GM12878 (cell line): ENCODE results near the gene C1QB. TPM values are rescaled to one million over a fixed set of nuclear protein-coding genes. Genes with fewer than 3 reads are reported as not detected.

ENCODE experiments used
- ATAC-seq: fragments of 200-7000 bp; cut with Tn5 transposase; 3 replicates; pipeline ENCODE4 v1.9.1; 2020; ENCODE audit warnings: mild to moderate bottlenecking, moderate library complexity
- BruUV-seq: library from RNA; stranded (reverse); fragments of 400-500 nt; replicated peaks from 2 replicates; lab custom pipeline; 2021; lab: Mats Ljungman, UMichigan
- CTCF ChIA-PET: fragments of 300-600 bp; sonication (Branson Sonifier 250); formaldehyde crosslinking; extraction: SDS; loops from one replicate; lab custom pipeline; 2021; ENCODE audit warnings: inconsistent platforms; lab: Yijun Ruan, JAX
- POLR2A ChIA-PET: fragments of 350-600 bp; formaldehyde crosslinking; extraction: SDS; loops from one replicate; lab custom pipeline; 2021; ENCODE audit warnings: inconsistent platforms; lab: Charles Lee
- RAD21 ChIA-PET: fragments of 300-600 bp; sonication (Branson Sonifier 250); formaldehyde crosslinking; loops from one replicate; lab custom pipeline; 2023; ENCODE audit warnings: antibody characterized with exemption; ENCODE audit not compliant: unreplicated experiment; lab: Charles Lee
- SMC1A ChIA-PET: fragments of 300-600 bp; sonication (Branson Sonifier 250); formaldehyde crosslinking; loops from one replicate; lab custom pipeline; 2023; ENCODE audit not compliant: unreplicated experiment, uncharacterized antibody; lab: Charles Lee
- DNase-seq: peaks from one replicate; pipeline ENCODE4 v3.0.0-alpha.2; 2011; ENCODE audit warnings: low read depth, low spot score
- FAIRE-seq: peaks from 3 replicates; lab custom pipeline; 2011; peaks lifted over from hg19 to GRCh38; lab: Jason Lieb, UNC
- H2AFZ ChIP-seq: 2 replicates; pipeline ENCODE4 v1.6.0; 2011; ENCODE audit warnings: low read depth, low read length, control low read depth; ENCODE audit not compliant: control insufficient read depth
- H3K27ac ChIP-seq: 2 replicates; pipeline ENCODE4 v1.5.1; 2011; ENCODE audit warnings: control low read depth; ENCODE audit not compliant: control insufficient read depth, insufficient read depth
- H3K27me3 ChIP-seq, 2 experiments: replicated peaks in 1 of 2; 2 replicates each; pipeline versions ENCODE4 v1.6.0 to v1.6.1; 2011; ENCODE audit warnings: low read length in 1 of 2; ENCODE audit not compliant: control insufficient read depth in 2 of 2, insufficient read depth in 2 of 2
- H3K36me3 ChIP-seq, 2 experiments: 2 replicates each; pipeline ENCODE4 v1.5.1; 2011; ENCODE audit warnings: low read length in 1 of 2; ENCODE audit not compliant: control insufficient read depth in 2 of 2, insufficient read depth in 2 of 2
- H3K4me1 ChIP-seq: 2 replicates; pipeline ENCODE4 v1.6.1; 2011; ENCODE audit warnings: mild to moderate bottlenecking, low read length, moderate library complexity, mixed read lengths; ENCODE audit not compliant: control insufficient read depth, insufficient read depth
- H3K4me2 ChIP-seq: 2 replicates; pipeline ENCODE4 v1.6.0; 2011; ENCODE audit warnings: control low read depth; ENCODE audit not compliant: control insufficient read depth, insufficient read depth
- H3K4me3 ChIP-seq: fragments of 200-600 bp; sonication (generic); 2 replicates; pipeline ENCODE4 v1.5.1; 2016
- H3K79me2 ChIP-seq: 2 replicates; pipeline ENCODE4 v1.6.0; 2011; ENCODE audit warnings: low read length; ENCODE audit not compliant: control insufficient read depth, insufficient read depth
- H3K9ac ChIP-seq: 2 replicates; pipeline ENCODE4 v1.8.0; 2011; ENCODE audit warnings: low read length, control low read depth, mixed read lengths; ENCODE audit not compliant: control insufficient read depth, insufficient read depth
- H3K9me3 ChIP-seq: replicated peaks from 3 replicates; pipeline ENCODE4 v1.5.1; 2011; ENCODE audit warnings: mild to moderate bottlenecking, low read length; ENCODE audit not compliant: control insufficient read depth, insufficient read depth
- H4K20me1 ChIP-seq: 2 replicates; pipeline ENCODE4 v1.6.0; 2011; ENCODE audit not compliant: control insufficient read depth, insufficient read depth
- CBX3 ChIP-seq: fragments of 200-600 bp; sonication (generic); IDR thresholded peaks from 2 replicates; pipeline ENCODE4 v1.6.1; 2016; ENCODE audit warnings: low read depth, borderline replicate concordance
- CBX5 ChIP-seq: sonication (generic); IDR thresholded peaks from 2 replicates; pipeline ENCODE4 v1.6.1; 2016; ENCODE audit warnings: low read depth, moderate library complexity, mild to moderate bottlenecking, inconsistent platforms
- POLR2A ChIP-seq: IDR thresholded peaks from 2 replicates; pipeline ENCODE4 v1.6.1; 2011; ENCODE audit warnings: low read depth, mild to moderate bottlenecking, low read length
- SMAD1 ChIP-seq: fragments of 450-650 bp; IDR thresholded peaks from 2 replicates; pipeline ENCODE4 v1.6.1; 2018; ENCODE audit warnings: mild to moderate bottlenecking, low read depth; ENCODE audit not compliant: partially characterized antibody
- STAT1 ChIP-seq: fragments of 450-650 bp; conservative IDR thresholded peaks from 2 replicates; pipeline ENCODE4 v1.6.1; 2014; ENCODE audit warnings: antibody characterized with exemption, mild to moderate bottlenecking
- TARDBP ChIP-seq: IDR thresholded peaks from 2 replicates; pipeline ENCODE4 v1.6.1; 2016; ENCODE audit warnings: borderline replicate concordance
- WGBS: methylation state at CpG from one replicate; pipeline ENCODE4 v1.1.6; 2016; ENCODE audit warnings: low lambda C conversion rate; ENCODE audit not compliant: insufficient replicate concordance, insufficient coverage; ENCODE audit errors: missing lambda C conversion rate; 5-methylcytosine and 5-hydroxymethylcytosine counted together
- in situ Hi-C: fragments of 300-500 bp; cut with MboI; formaldehyde crosslinking; loops from 9 replicates; pipeline ENCODE4 v1.14.3; 2018; ENCODE audit warnings: mixed read lengths
- intact Hi-C: fragments of 100-400 bp; cut with micrococcal nuclease; formaldehyde crosslinking; loops from one replicate; pipeline ENCODE4 v1.14.2; 2022; ENCODE audit not compliant: unreplicated experiment
- polyA plus RNA-seq, 11 experiments: library from polyadenylated mRNA; depleted of rRNA in 4 of 11; unstranded in 6 of 11; stranded (reverse) in 5 of 11; fragments of >200 nt; fragmentation: Nextera tagmentation in 4 of 11; fragmentation: Illumina TruSeq in 1 of 11; extraction: Ambion mirVana in 4 of 11; extraction: Trizol in 1 of 11; gene quantifications; 1 replicate in 1 of 11; 2 replicates in 10 of 11; pipeline versions ENCODE4 v1.2.1 to v1.2.3, GENCODE V29; 2011 to 2016; ENCODE audit warnings: inconsistent platforms in 2 of 11, missing spikeins in 2 of 11, low read depth in 1 of 11
- total RNA-seq, 4 experiments: library from RNA; depleted of rRNA in 3 of 4; stranded (reverse); fragments of >200 nt in 3 of 4; fragmentation: Illumina TruSeq in 1 of 4; extraction: Trizol in 1 of 4; gene quantifications; 2 replicates each; pipeline versions ENCODE4 v1.2.1 to v1.2.3, GENCODE V29; 2013 to 2021
- TF ChIP-seq, protein P1 (sequence below): fragments of 450-650 bp; formaldehyde crosslinking; IDR thresholded peaks from 2 replicates; pipeline ENCODE4 v1.4.0; 2020; ENCODE audit warnings: mild to moderate bottlenecking, moderate library complexity
- TF ChIP-seq, protein P2 (sequence below), 3 experiments: IDR thresholded peaks in 2 of 3; conservative IDR thresholded peaks in 1 of 3; 2 replicates each; pipeline ENCODE4 v1.5.1; 2011; ENCODE audit warnings: low read depth in 3 of 3, low read length in 3 of 3, mild to moderate bottlenecking in 3 of 3, control low read depth in 2 of 3, moderate library complexity in 2 of 3, inconsistent platforms in 1 of 3, mixed read lengths in 1 of 3; ENCODE audit not compliant: control insufficient read depth in 2 of 3, insufficient read depth in 1 of 3; ENCODE audit errors: extremely low read depth in 1 of 3

The C1QB gene
- total and polyA plus RNA-seq, 10 of the 15 experiments (the other 5 are each of a cell fraction or from before 2014, with no cell fraction given): 0.62 TPM; not detected in 9

DNA sequence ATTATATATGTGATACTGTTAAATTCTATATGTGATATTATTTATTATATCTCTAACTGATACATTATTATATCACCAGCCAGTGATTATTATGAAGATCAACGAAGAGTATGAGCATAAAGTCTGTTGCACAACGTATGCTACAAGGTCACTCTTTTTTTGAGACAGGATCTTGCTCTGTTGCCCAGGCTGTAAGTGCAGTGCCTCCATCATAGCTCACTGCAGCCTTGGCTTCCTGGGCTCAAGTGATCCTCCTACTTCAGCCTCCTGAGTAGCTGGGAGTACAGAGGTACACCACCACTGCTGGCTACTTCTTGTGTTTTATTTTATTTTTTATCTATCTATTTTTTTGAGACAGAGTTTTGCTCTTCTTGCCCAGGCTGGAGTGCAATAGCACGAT, 43.6 kb downstream of the C1QB start:
- Histone ChIP-seq H3K27ac (no peak overlapping the region), H3K9me3 (no peaks in the 10 kb centered on the region), H4K20me1 (no peaks in the 10 kb centered on the region), H3K27me3 (peaks cover 0 to 2% of the 10 kb centered on the region in 2 experiments; a peak in 1 of 4 replicates), H3K36me3 (no peaks in the 10 kb centered on the region), H3K4me2 (no peak overlapping the region), H3K4me1 (no peaks in the 10 kb centered on the region), H3K4me3 (no peak overlapping the region), H3K9ac (no peak overlapping the region), H2AFZ (no peak overlapping the region), H3K79me2 (no peaks in the 10 kb centered on the region)
- ChIA-PET CTCF (no interaction called here), POLR2A (no interaction called here), SMC1A (no interaction called here), RAD21 (no interaction called here)
- no peak for TF ChIP-seq TARDBP
- no peak for TF ChIP-seq STAT1
- TF ChIP-seq, protein P1, sequence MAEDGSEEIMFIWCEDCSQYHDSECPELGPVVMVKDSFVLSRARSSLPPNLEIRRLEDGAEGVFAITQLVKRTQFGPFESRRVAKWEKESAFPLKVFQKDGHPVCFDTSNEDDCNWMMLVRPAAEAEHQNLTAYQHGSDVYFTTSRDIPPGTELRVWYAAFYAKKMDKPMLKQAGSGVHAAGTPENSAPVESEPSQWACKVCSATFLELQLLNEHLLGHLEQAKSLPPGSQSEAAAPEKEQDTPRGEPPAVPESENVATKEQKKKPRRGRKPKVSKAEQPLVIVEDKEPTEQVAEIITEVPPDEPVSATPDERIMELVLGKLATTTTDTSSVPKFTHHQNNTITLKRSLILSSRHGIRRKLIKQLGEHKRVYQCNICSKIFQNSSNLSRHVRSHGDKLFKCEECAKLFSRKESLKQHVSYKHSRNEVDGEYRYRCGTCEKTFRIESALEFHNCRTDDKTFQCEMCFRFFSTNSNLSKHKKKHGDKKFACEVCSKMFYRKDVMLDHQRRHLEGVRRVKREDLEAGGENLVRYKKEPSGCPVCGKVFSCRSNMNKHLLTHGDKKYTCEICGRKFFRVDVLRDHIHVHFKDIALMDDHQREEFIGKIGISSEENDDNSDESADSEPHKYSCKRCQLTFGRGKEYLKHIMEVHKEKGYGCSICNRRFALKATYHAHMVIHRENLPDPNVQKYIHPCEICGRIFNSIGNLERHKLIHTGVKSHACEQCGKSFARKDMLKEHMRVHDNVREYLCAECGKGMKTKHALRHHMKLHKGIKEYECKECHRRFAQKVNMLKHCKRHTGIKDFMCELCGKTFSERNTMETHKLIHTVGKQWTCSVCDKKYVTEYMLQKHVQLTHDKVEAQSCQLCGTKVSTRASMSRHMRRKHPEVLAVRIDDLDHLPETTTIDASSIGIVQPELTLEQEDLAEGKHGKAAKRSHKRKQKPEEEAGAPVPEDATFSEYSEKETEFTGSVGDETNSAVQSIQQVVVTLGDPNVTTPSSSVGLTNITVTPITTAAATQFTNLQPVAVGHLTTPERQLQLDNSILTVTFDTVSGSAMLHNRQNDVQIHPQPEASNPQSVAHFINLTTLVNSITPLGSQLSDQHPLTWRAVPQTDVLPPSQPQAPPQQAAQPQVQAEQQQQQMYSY (CRISPR knock-in tag): no peak
- no peak for TF ChIP-seq SMAD1
- TF ChIP-seq, protein P2, sequence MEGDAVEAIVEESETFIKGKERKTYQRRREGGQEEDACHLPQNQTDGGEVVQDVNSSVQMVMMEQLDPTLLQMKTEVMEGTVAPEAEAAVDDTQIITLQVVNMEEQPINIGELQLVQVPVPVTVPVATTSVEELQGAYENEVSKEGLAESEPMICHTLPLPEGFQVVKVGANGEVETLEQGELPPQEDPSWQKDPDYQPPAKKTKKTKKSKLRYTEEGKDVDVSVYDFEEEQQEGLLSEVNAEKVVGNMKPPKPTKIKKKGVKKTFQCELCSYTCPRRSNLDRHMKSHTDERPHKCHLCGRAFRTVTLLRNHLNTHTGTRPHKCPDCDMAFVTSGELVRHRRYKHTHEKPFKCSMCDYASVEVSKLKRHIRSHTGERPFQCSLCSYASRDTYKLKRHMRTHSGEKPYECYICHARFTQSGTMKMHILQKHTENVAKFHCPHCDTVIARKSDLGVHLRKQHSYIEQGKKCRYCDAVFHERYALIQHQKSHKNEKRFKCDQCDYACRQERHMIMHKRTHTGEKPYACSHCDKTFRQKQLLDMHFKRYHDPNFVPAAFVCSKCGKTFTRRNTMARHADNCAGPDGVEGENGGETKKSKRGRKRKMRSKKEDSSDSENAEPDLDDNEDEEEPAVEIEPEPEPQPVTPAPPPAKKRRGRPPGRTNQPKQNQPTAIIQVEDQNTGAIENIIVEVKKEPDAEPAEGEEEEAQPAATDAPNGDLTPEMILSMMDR (IDR thresholded peaks at IDR 0.05 in 2 of 3, conservative IDR thresholded peaks at IDR 0.05 in 1 of 3; ENCODE audit: control insufficient read depth in 2 of 3, extremely low read depth in 1 of 3, insufficient read depth in 1 of 3, low read depth in 3 of 3, low read length in 3 of 3): no peak
- no peak for TF ChIP-seq POLR2A
- no peak for TF ChIP-seq CBX3
- TF ChIP-seq CBX5: no peak
- in situ Hi-C loops (no loop called here), intact Hi-C loops (no loop called here)
- no TSS peak for BruUV-seq
- 13% methylated on average over 3 of the region's 3 CpGs for WGBS
- FAIRE-seq (no peak), ATAC-seq (no peak), DNase-seq (no peak)
